RCC 7860 (cell line): ENCODE data around the gene ABCG4.

Source experiments
- DNase-seq: peaks from one replicate; pipeline ENCODE4 v3.0.0-alpha.2; 2015; ENCODE audit warnings: low spot score
- FAIRE-seq: peaks from 2 replicates; lab custom pipeline; 2012; peaks lifted over from hg19 to GRCh38; lab: Jason Lieb, UNC

ABCG4 gene

GRCh38 chr11:119205080-119205479 is 56.2 kb downstream of the ABCG4 start:
- FAIRE-seq, result no peak
- no peak for DNase-seq

GRCh38 chr11:119205574-119206510 is 57.0 kb downstream of the ABCG4 start, which contains the start of gene CBL:
Gene CBL, plus strand, starts transcription at chr11:119206339. Its CDS starts 79 bp downstream, at chr11:119206418.
- FAIRE-seq, result no peak
- peak; percentile 56 for DNase-seq

GRCh38 chr11:119206511-119207414 is 57.9 kb downstream of the ABCG4 start:
- no peak for FAIRE-seq
- no peak for DNase-seq

GRCh38 chr11:119207415-119207960 is 58.6 kb downstream of the ABCG4 start:
- FAIRE-seq (no peak), DNase-seq (no peak)

GRCh38 chr11:119209186-119209585 is 60.3 kb downstream of the ABCG4 start:
- FAIRE-seq (no peak), DNase-seq (no peak)

GRCh38 chr11:119210050-119210449 is 61.2 kb downstream of the ABCG4 start:
- DNase-seq, result no peak
- no peak for FAIRE-seq
